Prostate gland (tissue), 2 donors: ENCODE data around the gene FNDC10. TPM values are rescaled to one million over a fixed set of nuclear protein-coding genes. Genes with fewer than 3 reads are reported as not detected.

Experiments used
- DNase-seq: peaks from one replicate; pipeline ENCODE4 v3.0.0-alpha.2; 2019; ENCODE audit warnings: low spot score
- H3K27ac ChIP-seq, 2 donors: fragments of 200-600 bp; sonication (generic); 2 replicates each; pipeline ENCODE4 v1.5.1; 2017 to 2019
- H3K27me3 ChIP-seq: fragments of 200-600 bp; sonication (generic); replicated peaks from 2 replicates; pipeline ENCODE4 v1.5.1; 2019; ENCODE audit not compliant: insufficient read depth
- H3K36me3 ChIP-seq, 2 donors: fragments of 200-600 bp; sonication (generic); 1 replicate in 1 of 2; 2 replicates in 1 of 2; pipeline versions ENCODE4 v1.5.1 to v1.8.1; 2017 to 2019
- H3K4me1 ChIP-seq: fragments of 200-600 bp; sonication (generic); replicated peaks from 2 replicates; pipeline ENCODE4 v1.5.1; 2019
- H3K4me3 ChIP-seq, 2 donors: fragments of 200-600 bp; sonication (generic); 2 replicates each; pipeline ENCODE4 v1.5.1; 2017 to 2019
- H3K9me3 ChIP-seq: fragments of 200-600 bp; sonication (generic); 2 replicates; pipeline ENCODE4 v1.5.1; 2017
- CTCF ChIP-seq, 4 experiments: fragments of 200-600 bp in 2 of 4; fragments of 450-650 bp in 2 of 4; sonication (generic) in 2 of 4; IDR thresholded peaks; 1 replicate in 3 of 4; 2 replicates in 1 of 4; pipeline ENCODE4 v1.5.1; 2016 to 2019; ENCODE audit warnings: antibody characterized with exemption in 4 of 4, mild to moderate bottlenecking in 2 of 4, moderate library complexity in 2 of 4
- POLR2A ChIP-seq: fragments of 450-650 bp; IDR thresholded peaks from one replicate; pipeline ENCODE4 v1.6.1; 2016; ENCODE audit warnings: antibody characterized with exemption, mild to moderate bottlenecking
- POLR2AphosphoS5 ChIP-seq: sonication (generic); formaldehyde crosslinking; IDR thresholded peaks from one replicate; pipeline ENCODE4 v1.6.1; 2017; ENCODE audit warnings: antibody characterized with exemption
- WGBS: methylation state at CpG from one replicate; pipeline ENCODE4 v1.1.5; 2018; 5-methylcytosine and 5-hydroxymethylcytosine counted together
- intact Hi-C: fragments of 100-400 bp; cut with DNase I; formaldehyde crosslinking; loops from one replicate; pipeline ENCODE4 v1.14.2; 2022
- total RNA-seq, 2 donors: library from RNA; depleted of rRNA; stranded (reverse); fragments of >200 nt; gene quantifications; one replicate each; pipeline ENCODE4 v1.1.0, GENCODE V29; 2016

FNDC10 gene
- total RNA-seq, 2 donors from 2014 or later = 3.5 to 33.3 TPM

DNA sequence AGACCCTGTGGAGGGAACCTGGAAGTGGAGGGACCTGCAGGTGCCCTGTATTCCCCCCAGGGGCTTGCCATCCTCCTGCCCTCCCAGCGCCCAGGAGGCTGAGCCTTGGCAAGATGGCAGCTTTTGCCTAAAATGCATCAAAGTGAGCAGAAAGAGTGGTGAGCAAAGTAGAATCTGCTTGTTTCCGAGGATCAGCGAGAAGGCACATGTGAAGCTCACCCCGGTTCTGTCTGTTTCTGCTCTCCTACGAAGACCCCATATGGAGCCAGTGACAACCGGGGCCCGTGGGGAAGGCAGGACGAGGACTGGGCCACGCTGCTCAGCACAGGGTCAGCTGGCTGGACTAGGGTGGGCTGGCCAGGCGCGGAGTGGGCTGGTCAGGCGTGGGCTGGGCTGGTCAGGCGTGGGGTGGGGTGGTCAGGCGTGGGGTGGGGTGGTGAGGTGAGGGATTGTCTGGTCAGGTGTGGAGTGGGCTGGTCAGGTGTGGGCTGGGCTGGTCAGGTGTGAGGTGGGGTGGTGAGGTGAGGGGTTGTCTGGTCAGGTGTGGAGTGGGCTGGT, 5.2 kb upstream of the FNDC10 start:
- TF ChIP-seq POLR2A (no peak), CTCF (IDR thresholded peaks at IDR 0.05) (no peak), POLR2AphosphoS5 (no peak)
- intact Hi-C loops = no loop called here
- Histone ChIP-seq H3K36me3 (no peaks in the 10 kb centered on the region), H3K27me3 (peaks cover 5% of the 10 kb centered on the region), H3K9me3 (no peaks in the 10 kb centered on the region), H3K4me3 (no peak overlapping the region), H3K27ac (no peak overlapping the region), H3K4me1 (no peaks in the 10 kb centered on the region)
- 71% methylated on average over 14 of the region's 14 CpGs for WGBS
- DNase-seq = no peak

- peaks cover 5% of the 10 kb centered on the region for H3K27me3 ChIP-seq
- intact Hi-C loops = no loop called here
These were observed 4.6 kb upstream of the FNDC10 start for GRCh38 chr1:1604374-1605033.

GRCh38 chr1:1603671-1604373, 3.9 kb upstream of the FNDC10 start:
- Histone ChIP-seq H3K4me1 (no peaks in the 10 kb centered on the region), H3K4me3 (no peak overlapping the region), H3K27ac (no peak overlapping the region), H3K27me3 (peaks cover 6% of the 10 kb centered on the region), H3K36me3 (no peaks in the 10 kb centered on the region), H3K9me3 (no peaks in the 10 kb centered on the region)
- intact Hi-C loops = no loop called here
- 71% methylated on average over 13 of the region's 13 CpGs for WGBS
- DNase-seq = no peak
- TF ChIP-seq POLR2A (no peak), CTCF (IDR thresholded peaks at IDR 0.05) (no peak), POLR2AphosphoS5 (no peak)

More at GRCh38 chr1:1604374-1605033, 4.6 kb upstream of the FNDC10 start:
- no peaks in the 10 kb centered on the region for H3K9me3 ChIP-seq
- WGBS = 79% methylated on average over 15 of the region's 15 CpGs
- no peak for DNase-seq
- no peak overlapping the region for H3K27ac ChIP-seq
- H3K4me1 ChIP-seq = no peaks in the 10 kb centered on the region
- no peaks in the 10 kb centered on the region for H3K36me3 ChIP-seq
- no peak for TF ChIP-seq CTCF (IDR thresholded peaks at IDR 0.05)
- no peak for TF ChIP-seq POLR2A
- H3K4me3 ChIP-seq = no peak overlapping the region

- WGBS = 69% methylated on average over 11 of the region's 13 CpGs
- no peaks in the 10 kb centered on the region for H3K36me3 ChIP-seq
- TF ChIP-seq POLR2A (no peak), CTCF (IDR thresholded peaks at IDR 0.05) (no peak), POLR2AphosphoS5 (no peak)
- H3K27ac ChIP-seq = no peak overlapping the region
- H3K9me3 ChIP-seq = no peaks in the 10 kb centered on the region
- H3K4me1 ChIP-seq = no peaks in the 10 kb centered on the region
- H3K27me3 ChIP-seq = peaks cover 7% of the 10 kb centered on the region
- H3K4me3 ChIP-seq = no peak overlapping the region
- no peak for DNase-seq
- intact Hi-C loops = no loop called here
These were observed 3.1 kb upstream of the FNDC10 start for GRCh38 chr1:1602968-1603506.
